HepG2 (cell line): Measurements from ENCODE around the gene TSC22D2. TPM values are rescaled to one million over a fixed set of nuclear protein-coding genes. Genes with fewer than 3 reads are reported as not detected.

Experiments
- ARNT2 ChIP-seq: sonication (generic); formaldehyde crosslinking; IDR thresholded peaks from 2 replicates; pipeline ENCODE4 v1.8.0; 2022; ENCODE audit warnings: mild to moderate bottlenecking, low read depth, missing genetic modification reagents, moderate library complexity
- DNMT1 ChIP-seq: sonication (generic); formaldehyde crosslinking; IDR thresholded peaks from 2 replicates; pipeline ENCODE4 v1.5.1; 2020; ENCODE audit warnings: mild to moderate bottlenecking, missing genetic modification reagents
- E2F2 ChIP-seq: sonication (generic); formaldehyde crosslinking; IDR thresholded peaks from 2 replicates; pipeline ENCODE4 v1.4.0; 2020; ENCODE audit warnings: missing genetic modification reagents, borderline replicate concordance
- EEA1 ChIP-seq: sonication (generic); formaldehyde crosslinking; IDR thresholded peaks from 2 replicates; pipeline ENCODE4 v1.5.1; 2020; ENCODE audit warnings: mild to moderate bottlenecking, missing genetic modification reagents, borderline replicate concordance
- FIP1L1 ChIP-seq: fragments of 200-400 bp; formaldehyde crosslinking; IDR thresholded peaks from 2 replicates; pipeline ENCODE4 v1.6.1; 2018; ENCODE audit warnings: low read depth, mild to moderate bottlenecking, low read length, moderate library complexity, borderline replicate concordance; ENCODE audit not compliant: insufficient read depth
- HMGXB4 ChIP-seq, 2 experiments: sonication (generic) in 1 of 2; formaldehyde crosslinking in 1 of 2; IDR thresholded peaks; 2 replicates each; pipeline versions ENCODE4 v1.4.0 to v1.6.1; 2018 to 2020; ENCODE audit warnings: missing genetic modification reagents in 2 of 2, borderline replicate concordance in 1 of 2, low read depth in 1 of 2, mild to moderate bottlenecking in 1 of 2, missing biosample characterization in 1 of 2
- MBNL3 ChIP-seq: fragments of 250-450 bp; sonication (Bioruptor Pico); conservative IDR thresholded peaks from 2 replicates; pipeline ENCODE4 v1.8.0; 2022; ENCODE audit warnings: mild to moderate bottlenecking, inconsistent platforms
- PHF21A ChIP-seq: sonication (generic); formaldehyde crosslinking; IDR thresholded peaks from 2 replicates; pipeline ENCODE4 v1.5.0; 2020; ENCODE audit warnings: mild to moderate bottlenecking, missing genetic modification reagents
- RAD21 ChIP-seq: fragments of 450-650 bp; formaldehyde crosslinking; IDR thresholded peaks from 2 replicates; pipeline ENCODE4 v1.5.0; 2020; ENCODE audit warnings: mild to moderate bottlenecking
- SALL2 ChIP-seq: sonication (generic); formaldehyde crosslinking; IDR thresholded peaks from 2 replicates; pipeline ENCODE4 v1.8.1; 2023; ENCODE audit warnings: mild to moderate bottlenecking, missing genetic modification reagents, inconsistent platforms
- SATB2 ChIP-seq: sonication (generic); formaldehyde crosslinking; IDR thresholded peaks from 2 replicates; pipeline ENCODE4 v1.5.0; 2020; ENCODE audit warnings: missing genetic modification reagents
- SPEN ChIP-seq: sonication (generic); formaldehyde crosslinking; IDR thresholded peaks from 2 replicates; pipeline ENCODE4 v1.5.1; 2020; ENCODE audit warnings: low read depth, mild to moderate bottlenecking, missing genetic modification reagents
- ZBTB14 ChIP-seq: sonication (generic); formaldehyde crosslinking; IDR thresholded peaks from 2 replicates; pipeline ENCODE4 v1.4.0; 2020; ENCODE audit warnings: missing genetic modification reagents
- ZC3H13 ChIP-seq: sonication (generic); formaldehyde crosslinking; IDR thresholded peaks from 2 replicates; pipeline ENCODE4 v1.8.1; 2023; ENCODE audit warnings: mild to moderate bottlenecking, missing genetic modification reagents, moderate library complexity
- ZNF136 ChIP-seq: sonication (generic); formaldehyde crosslinking; IDR thresholded peaks from 2 replicates; pipeline ENCODE4 v1.8.1; 2022; ENCODE audit warnings: low read depth, mild to moderate bottlenecking, moderate library complexity, missing genetic modification reagents
- ZNF232 ChIP-seq: sonication (generic); formaldehyde crosslinking; IDR thresholded peaks from 2 replicates; pipeline ENCODE4 v1.4.0; 2020; ENCODE audit warnings: missing genetic modification reagents, borderline replicate concordance
- ZNF430 ChIP-seq: sonication (generic); formaldehyde crosslinking; IDR thresholded peaks from 2 replicates; pipeline ENCODE4 v1.9.0; 2021; ENCODE audit warnings: mild to moderate bottlenecking, missing genetic modification reagents
- ZNF574 ChIP-seq: sonication (generic); formaldehyde crosslinking; IDR thresholded peaks from 2 replicates; pipeline ENCODE4 v1.4.0; 2020; ENCODE audit warnings: missing genetic modification reagents
- ZNF678 ChIP-seq: sonication (generic); formaldehyde crosslinking; IDR thresholded peaks from 2 replicates; pipeline ENCODE4 v1.4.0; 2020; ENCODE audit warnings: mild to moderate bottlenecking, missing genetic modification reagents
- ZNF768 ChIP-seq: sonication (generic); formaldehyde crosslinking; IDR thresholded peaks from 2 replicates; pipeline ENCODE4 v1.4.0; 2020; ENCODE audit warnings: missing genetic modification reagents
- ZSCAN22 ChIP-seq: sonication (generic); formaldehyde crosslinking; IDR thresholded peaks from 2 replicates; pipeline ENCODE4 v1.4.0; 2020; ENCODE audit warnings: mild to moderate bottlenecking, missing genetic modification reagents
- ZSCAN30 ChIP-seq: sonication (generic); formaldehyde crosslinking; IDR thresholded peaks from 2 replicates; pipeline ENCODE4 v1.5.0; 2020; ENCODE audit warnings: mild to moderate bottlenecking, missing genetic modification reagents
- polyA plus RNA-seq, 8 experiments: library from polyadenylated mRNA; depleted of rRNA in 3 of 8; stranded (reverse) in 7 of 8; unstranded in 1 of 8; fragments of >200 nt; fragmentation: Illumina TruSeq in 4 of 8; extraction: Trizol in 4 of 8; gene quantifications; 2 replicates each; pipeline versions ENCODE4 v1.2.1 to v1.2.3, GENCODE V29; 2011 to 2016; ENCODE audit warnings: low read depth in 4 of 8, missing spikeins in 1 of 8, mixed read lengths in 1 of 8; ENCODE audit not compliant: insufficient read depth in 1 of 8
- total RNA-seq, 5 experiments: library from RNA; depleted of rRNA; stranded (reverse); fragments of >200 nt; fragmentation: Illumina TruSeq; extraction: Trizol; gene quantifications; 2 replicates each; pipeline ENCODE4 v1.2.3, GENCODE V29; 2016; ENCODE audit warnings: low read depth in 1 of 5

TSC22D2 gene
- total and polyA plus RNA-seq, 2 of the 13 experiments (the other 11 are each of a cell fraction or from before 2014, with no cell fraction given), result 4.6 to 8.2 TPM

GRCh38 chr3:150410311-150411105, 2.4 kb downstream of the TSC22D2 start (continued):
- peak; percentile 67; the same call in 1 of the 2 replicates for TF ChIP-seq ZNF678
- TF ChIP-seq ZNF232 (CRISPR knock-in tag), result no peak
- no peak for TF ChIP-seq EEA1 (CRISPR knock-in tag)
- TF ChIP-seq E2F2, result 0 out of 2 replicates have a peak, but pooled peaks have one; percentile 10
- TF ChIP-seq ZBTB14, result peak; percentile 51; the same call in 1 of the 2 replicates
- no peak for TF ChIP-seq SATB2
- no peak for TF ChIP-seq MBNL3 (CRISPR knock-in tag)
- no peak for TF ChIP-seq FIP1L1
- TF ChIP-seq SPEN (CRISPR knock-in tag), result 0 out of 2 replicates have a peak, but pooled peaks have one; percentile 6
- TF ChIP-seq ZC3H13, result 0 out of 2 replicates have a peak, but pooled peaks have one; percentile 88
- 0 out of 2 replicates have a peak, but pooled peaks have one; percentile 7 for TF ChIP-seq ZNF574 (CRISPR knock-in tag)
- TF ChIP-seq RAD21 (CRISPR knock-in tag), result peak; percentile 5; the same call in 1 of the 2 replicates
- TF ChIP-seq HMGXB4 (CRISPR knock-in tag; IDR thresholded peaks at IDR 0.05; ENCODE audit: borderline replicate concordance in 1 of 2, low read depth in 1 of 2), result peak in 1 of 2 experiments; percentile 5; a peak in 1 of 4 replicates
- TF ChIP-seq ZNF430 (CRISPR knock-in tag), result no peak
- no peak for TF ChIP-seq DNMT1
- TF ChIP-seq ARNT2 (CRISPR knock-in tag), result 0 out of 2 replicates have a peak, but pooled peaks have one; percentile 38
- peak; percentile 26 for TF ChIP-seq PHF21A (CRISPR knock-in tag)
- TF ChIP-seq SALL2 (CRISPR knock-in tag), result no peak
- TF ChIP-seq ZNF768, result 0 out of 2 replicates have a peak, but pooled peaks have one; percentile 4
- no peak for TF ChIP-seq ZNF136
- TF ChIP-seq ZSCAN30 (CRISPR knock-in tag), result no peak
- TF ChIP-seq ZSCAN22 (CRISPR knock-in tag), result no peak; the same call in 1 of the 2 replicates
